ENCODE data around the gene CTNNA3.

GRCh38 chr10:66869635-66870034, 826.4 kb downstream of the CTNNA3 start:
- no peak for TF ChIP-seq CTCF (IDR thresholded peaks at IDR 0.05)
- TF ChIP-seq POLR2A (IDR thresholded peaks at IDR 0.05), result no peak

Data from testis (tissue), 2 donors.